Right atrium auricular region (tissue), 2 donors: Measurements from ENCODE around the gene ERICH6B. TPM values are rescaled to one million over a fixed set of nuclear protein-coding genes. Genes with fewer than 3 reads are reported as not detected.

Experiments used
- DNase-seq: peaks from one replicate; pipeline ENCODE4 v3.0.0-alpha.2; 2019; ENCODE audit warnings: low spot score
- H3K27ac ChIP-seq, 2 donors: fragments of 200-600 bp; sonication (generic); 1 replicate in 1 of 2; 2 replicates in 1 of 2; pipeline ENCODE4 v1.5.1; 2016 to 2019
- H3K27me3 ChIP-seq, 2 donors: fragments of 200-600 bp; sonication (generic); one replicate each; pipeline versions ENCODE4 v1.5.1 to v1.6.0; 2017 to 2019
- H3K36me3 ChIP-seq: fragments of 200-600 bp; sonication (generic); one replicate; pipeline ENCODE4 v1.5.1; 2016
- H3K4me1 ChIP-seq, 2 donors: fragments of 200-600 bp; sonication (generic); one replicate each; pipeline versions ENCODE4 v1.5.1 to v1.6.0; 2017 to 2019
- H3K4me3 ChIP-seq, 2 donors: fragments of 200-600 bp; sonication (generic); 1 replicate in 1 of 2; 2 replicates in 1 of 2; pipeline ENCODE4 v1.5.1; 2017 to 2019; ENCODE audit warnings: mild to moderate bottlenecking in 1 of 2, moderate library complexity in 1 of 2
- H3K9me3 ChIP-seq, 2 donors: fragments of 200-600 bp; sonication (generic); one replicate each; pipeline ENCODE4 v1.5.1; 2019
- total RNA-seq, 2 donors: library from RNA; depleted of rRNA; stranded (reverse); fragments of >200 nt; gene quantifications; one replicate each; pipeline ENCODE4 v1.1.0, GENCODE V29; 2016
- TF ChIP-seq, protein P1 (sequence below), 2 donors: fragments of 200-600 bp; sonication (generic); IDR thresholded peaks; one replicate each; pipeline ENCODE4 v1.5.1; 2019; ENCODE audit warnings: antibody characterized with exemption in 2 of 2

ERICH6B gene
- total RNA-seq, 2 donors from 2014 or later, result not detected

DNA sequence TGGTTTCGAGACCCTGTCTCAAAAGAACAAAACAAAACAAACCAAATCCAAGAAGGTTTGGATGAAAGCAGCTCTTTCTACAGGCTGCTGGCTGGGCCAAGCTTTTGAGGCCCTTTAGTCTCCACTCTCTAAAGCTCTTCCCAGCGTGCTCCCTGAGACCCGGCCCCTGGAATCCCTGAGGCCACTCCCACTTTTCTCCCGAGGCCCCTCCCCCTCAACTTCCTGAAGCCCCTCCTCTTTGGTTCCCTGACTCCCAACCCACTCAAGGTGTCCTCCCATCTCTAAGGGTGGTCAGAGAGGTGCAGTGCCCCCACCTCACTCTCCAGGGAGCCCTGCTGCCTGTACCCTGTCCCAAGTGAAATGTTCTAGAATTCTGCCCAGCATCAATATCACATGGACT lies 10.6 kb downstream of the ERICH6B start:
- no peak overlapping the region for H3K4me3 ChIP-seq
- TF ChIP-seq, protein P1, sequence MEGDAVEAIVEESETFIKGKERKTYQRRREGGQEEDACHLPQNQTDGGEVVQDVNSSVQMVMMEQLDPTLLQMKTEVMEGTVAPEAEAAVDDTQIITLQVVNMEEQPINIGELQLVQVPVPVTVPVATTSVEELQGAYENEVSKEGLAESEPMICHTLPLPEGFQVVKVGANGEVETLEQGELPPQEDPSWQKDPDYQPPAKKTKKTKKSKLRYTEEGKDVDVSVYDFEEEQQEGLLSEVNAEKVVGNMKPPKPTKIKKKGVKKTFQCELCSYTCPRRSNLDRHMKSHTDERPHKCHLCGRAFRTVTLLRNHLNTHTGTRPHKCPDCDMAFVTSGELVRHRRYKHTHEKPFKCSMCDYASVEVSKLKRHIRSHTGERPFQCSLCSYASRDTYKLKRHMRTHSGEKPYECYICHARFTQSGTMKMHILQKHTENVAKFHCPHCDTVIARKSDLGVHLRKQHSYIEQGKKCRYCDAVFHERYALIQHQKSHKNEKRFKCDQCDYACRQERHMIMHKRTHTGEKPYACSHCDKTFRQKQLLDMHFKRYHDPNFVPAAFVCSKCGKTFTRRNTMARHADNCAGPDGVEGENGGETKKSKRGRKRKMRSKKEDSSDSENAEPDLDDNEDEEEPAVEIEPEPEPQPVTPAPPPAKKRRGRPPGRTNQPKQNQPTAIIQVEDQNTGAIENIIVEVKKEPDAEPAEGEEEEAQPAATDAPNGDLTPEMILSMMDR (IDR thresholded peaks at IDR 0.05), result no peak
- H3K4me1 ChIP-seq, result peaks cover 0 to 8% of the 10 kb centered on the region in 2 donors
- no peaks in the 10 kb centered on the region for H3K9me3 ChIP-seq
- no peak overlapping the region for H3K27ac ChIP-seq
- H3K36me3 ChIP-seq, result no peaks in the 10 kb centered on the region
- no peaks in the 10 kb centered on the region for H3K27me3 ChIP-seq
- DNase-seq, result no peak

DNA sequence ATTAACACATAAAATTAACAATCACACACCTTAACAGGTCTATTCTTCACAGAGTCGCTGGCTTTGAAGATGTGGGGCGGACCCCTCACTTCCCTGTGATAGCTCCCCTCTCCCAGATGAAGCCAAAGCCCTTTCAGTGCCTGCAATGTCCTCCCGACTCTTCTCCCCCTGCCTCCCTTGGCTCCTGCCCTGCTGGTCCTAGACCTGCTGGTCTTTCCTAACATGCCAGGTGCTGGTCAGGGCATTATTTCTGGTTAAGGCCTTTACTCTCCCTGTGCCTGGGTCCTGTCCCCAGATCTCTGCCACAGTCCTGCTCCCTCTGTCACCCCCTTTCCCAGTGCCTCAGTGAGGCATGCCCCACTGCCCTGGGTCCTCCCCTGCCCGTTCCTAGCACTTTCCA lies 12.2 kb downstream of the ERICH6B start:
- Histone ChIP-seq H3K4me3 (no peak overlapping the region), H3K27ac (no peak overlapping the region), H3K27me3 (no peaks in the 10 kb centered on the region), H3K4me1 (peaks cover 0 to 8% of the 10 kb centered on the region in 2 donors), H3K36me3 (no peaks in the 10 kb centered on the region), H3K9me3 (no peaks in the 10 kb centered on the region)
- TF ChIP-seq, protein P1 (IDR thresholded peaks at IDR 0.05), result no peak
- DNase-seq, result no peak

DNA sequence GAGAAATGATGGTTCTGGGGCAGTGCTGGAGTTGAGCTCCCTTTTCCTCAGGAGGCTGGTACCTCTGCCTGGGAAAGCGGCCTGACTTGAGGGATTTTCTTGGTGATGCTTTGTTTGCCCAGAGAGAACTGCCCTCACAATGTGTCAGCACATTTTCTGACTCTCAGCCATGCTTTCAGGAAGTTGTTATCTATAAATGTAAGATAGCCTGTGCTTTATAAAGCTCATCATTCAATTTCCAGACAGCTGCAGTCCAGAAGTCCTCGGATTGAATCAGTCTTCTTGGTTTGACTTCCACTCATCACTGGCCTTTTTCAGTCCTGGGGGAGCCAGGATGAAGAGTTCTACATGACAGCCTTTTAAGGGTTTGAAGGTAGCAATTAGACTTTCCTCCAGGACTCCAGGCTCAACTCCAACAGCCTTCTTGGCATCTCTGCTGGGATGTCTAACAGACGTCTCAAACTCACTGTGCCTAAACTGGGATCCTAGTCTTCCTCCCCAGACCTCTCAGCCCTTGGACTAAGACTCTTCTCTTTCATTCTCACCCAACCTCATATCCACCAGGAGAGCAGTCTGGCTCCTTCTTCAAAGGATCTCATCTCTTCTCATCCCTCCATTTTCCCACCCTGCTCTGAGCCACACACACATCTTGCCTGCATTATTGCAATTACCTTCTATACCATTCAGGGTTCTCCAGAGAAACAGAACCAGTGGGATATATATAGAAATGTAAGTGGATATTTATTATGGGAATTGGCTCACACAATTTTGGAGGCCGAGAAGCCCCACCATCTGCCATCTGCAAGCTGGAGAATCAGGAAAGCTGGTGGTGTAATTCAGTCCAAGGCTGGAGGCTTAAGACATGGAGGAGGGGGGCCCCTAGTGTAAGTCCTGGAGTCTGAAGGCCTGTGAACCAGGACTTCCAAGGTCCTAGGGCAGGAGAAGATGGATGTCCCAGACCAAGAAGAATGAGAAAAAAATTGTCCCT lies 13.1 kb downstream of the ERICH6B start:
- Histone ChIP-seq H3K27ac (no peak overlapping the region), H3K27me3 (no peaks in the 10 kb centered on the region), H3K9me3 (no peaks in the 10 kb centered on the region), H3K36me3 (no peaks in the 10 kb centered on the region), H3K4me3 (no peak overlapping the region), H3K4me1 (peaks cover 0 to 8% of the 10 kb centered on the region in 2 donors)
- no peak for DNase-seq
- TF ChIP-seq, protein P1 (IDR thresholded peaks at IDR 0.05), result no peak

DNA sequence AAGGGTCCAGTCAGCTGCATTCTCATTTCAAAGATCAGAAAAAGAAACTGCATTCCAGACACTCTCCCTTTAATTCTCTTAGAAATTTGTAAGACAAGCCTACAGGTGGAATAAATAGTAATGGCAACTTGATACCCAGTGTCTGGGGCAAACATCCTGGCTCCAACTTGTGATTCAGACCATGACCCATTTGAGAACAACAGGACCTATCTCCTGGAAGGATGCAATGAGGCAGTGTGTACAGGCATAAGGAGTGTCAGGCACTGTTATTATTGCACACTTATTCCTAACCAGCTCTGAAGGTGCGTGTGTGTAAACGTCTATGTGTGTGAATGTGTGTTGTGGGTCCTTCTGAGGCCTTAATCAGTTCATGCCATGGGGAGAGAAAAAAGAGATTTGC lies 13.9 kb downstream of the ERICH6B start:
- no peaks in the 10 kb centered on the region for H3K36me3 ChIP-seq
- H3K9me3 ChIP-seq, result no peaks in the 10 kb centered on the region
- no peak for DNase-seq
- TF ChIP-seq, protein P1 (IDR thresholded peaks at IDR 0.05), result no peak
- H3K27ac ChIP-seq, result no peak overlapping the region
- H3K4me1 ChIP-seq, result peaks cover 0 to 8% of the 10 kb centered on the region in 2 donors
- no peaks in the 10 kb centered on the region for H3K27me3 ChIP-seq
- no peak overlapping the region for H3K4me3 ChIP-seq

DNA sequence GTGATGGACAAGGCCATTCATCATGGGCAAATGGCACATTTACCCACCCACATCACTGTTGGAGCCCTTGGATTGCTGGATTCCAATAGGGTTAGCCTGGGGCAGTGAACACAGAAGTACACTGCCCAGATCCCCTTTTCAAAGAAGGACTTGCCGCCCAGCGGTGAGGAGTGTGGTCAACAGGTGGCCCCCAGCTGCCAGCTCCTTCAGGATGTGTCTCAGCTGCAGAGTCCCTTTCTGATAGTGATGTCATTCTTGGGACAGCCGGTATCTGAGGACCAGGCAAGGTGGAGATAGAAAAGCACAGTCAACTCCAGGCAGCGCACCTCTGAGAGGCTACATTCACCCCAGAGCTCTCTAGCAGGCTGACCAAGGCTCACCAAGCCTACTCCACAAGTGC lies 16.9 kb downstream of the ERICH6B start:
- Histone ChIP-seq H3K27ac (no peak overlapping the region), H3K9me3 (no peaks in the 10 kb centered on the region), H3K36me3 (no peaks in the 10 kb centered on the region), H3K4me3 (no peak overlapping the region), H3K27me3 (no peaks in the 10 kb centered on the region), H3K4me1 (peaks cover 0 to 8% of the 10 kb centered on the region in 2 donors)
- no peak for DNase-seq
- TF ChIP-seq, protein P1 (IDR thresholded peaks at IDR 0.05), result no peak
